ENCODE data around the gene GNG12. TPM values are rescaled to one million over a fixed set of nuclear protein-coding genes. Genes with fewer than 3 reads are reported as not detected.

GNG12 gene
- total RNA-seq, 2 experiments from 2014 or later: not detected

GRCh38 chr1:67838180-67838910 is 5.1 kb upstream of the GNG12 start:
- TF ChIP-seq CTCF (IDR thresholded peaks at IDR 0.05): no peak
- intact Hi-C loops (cut with micrococcal nuclease): no loop called here
- peaks cover 11% of the 10 kb centered on the region for H3K4me1 Mint-ChIP-seq (ENCODE audit: low read depth)
- ChIA-PET POLR2A (no interaction called here), CTCF (interaction anchor here (1.0 kb wide), 1 partner anchor 12 kb away, joined by 3 read pairs; no protein-coding TSS in a partner anchor)
- H3K27ac Mint-ChIP-seq: no peak overlapping the region
- H3K27me3 Mint-ChIP-seq: peaks cover 51% of the 10 kb centered on the region
- no peaks in the 10 kb centered on the region for H3K36me3 Mint-ChIP-seq (ENCODE audit: low read depth)
- H3K4me3 Mint-ChIP-seq: no peak overlapping the region
- no peaks in the 10 kb centered on the region for H3K9me3 Mint-ChIP-seq
- no peak for DNase-seq
- ATAC-seq: no peak

- no peaks in the 10 kb centered on the region for H3K9me3 Mint-ChIP-seq
- POLR2A ChIA-PET: no interaction called here
Observed at GRCh38 chr1:67836769-67837168, 3.5 kb upstream of the GNG12 start.

GRCh38 chr1:67835663-67836452 is 2.6 kb upstream of the GNG12 start:
- Mint-ChIP-seq H3K4me3 (no peak overlapping the region), H3K9me3 (no peaks in the 10 kb centered on the region), H3K27ac (no peak overlapping the region), H3K27me3 (peaks cover 59% of the 10 kb centered on the region), H3K4me1 (ENCODE audit: low read depth) (peaks cover 20% of the 10 kb centered on the region), H3K36me3 (ENCODE audit: low read depth) (no peaks in the 10 kb centered on the region)
- ChIA-PET POLR2A (no interaction called here), CTCF (interaction anchor here (0.6 to 1.3 kb wide), 3 partner anchors 9 to 663 kb away, joined by 3 to 5 read pairs (median 3); no protein-coding TSS in a partner anchor)
- intact Hi-C loops (cut with micrococcal nuclease): no loop called here
- no peak for TF ChIP-seq CTCF (IDR thresholded peaks at IDR 0.05)
- DNase-seq (no peak), ATAC-seq (no peak)

More at GRCh38 chr1:67836769-67837168, 3.5 kb upstream of the GNG12 start:
- Mint-ChIP-seq H3K4me1 (ENCODE audit: low read depth) (peaks cover 19% of the 10 kb centered on the region), H3K27ac (no peak overlapping the region), H3K4me3 (no peak overlapping the region), H3K36me3 (ENCODE audit: low read depth) (no peaks in the 10 kb centered on the region), H3K27me3 (peaks cover 54% of the 10 kb centered on the region)
- intact Hi-C loops (cut with micrococcal nuclease): no loop called here
- CTCF ChIA-PET: interaction anchor here (1.1 kb wide), 1 partner anchor 10 kb away, joined by 3 read pairs; no protein-coding TSS in a partner anchor
- DNase-seq: no peak
- no peak for ATAC-seq
- no peak for TF ChIP-seq CTCF (IDR thresholded peaks at IDR 0.05)

- intact Hi-C loops (cut with micrococcal nuclease): no loop called here
- Mint-ChIP-seq H3K36me3 (ENCODE audit: low read depth) (no peaks in the 10 kb centered on the region), H3K27me3 (peaks cover 57% of the 10 kb centered on the region), H3K4me1 (ENCODE audit: low read depth) (peaks cover 20% of the 10 kb centered on the region), H3K27ac (no peak overlapping the region), H3K9me3 (no peaks in the 10 kb centered on the region), H3K4me3 (no peak overlapping the region)
- DNase-seq (peak; percentile 24), ATAC-seq (no peak)
- CTCF ChIA-PET: interaction anchor here (1.3 kb wide), 1 partner anchor 68 kb away, joined by 5 read pairs; no protein-coding TSS in a partner anchor
- TF ChIP-seq CTCF (IDR thresholded peaks at IDR 0.05): no peak
- POLR2A ChIA-PET: no interaction called here
Observed at GRCh38 chr1:67834246-67834877, 1.1 kb upstream of the GNG12 start.
